ENCODE measurements around the gene FARS2. TPM values are rescaled to one million over a fixed set of nuclear protein-coding genes. Genes with fewer than 3 reads are reported as not detected.

Gene FARS2
- total and polyA plus RNA-seq, 2 donors (not counting 3 experiments of a cell fraction or from before 2014, with no cell fraction given): 20.2 to 20.5 TPM

GRCh38 chr6:5425797-5426196 is 164.5 kb downstream of the FARS2 start:
- dilution Hi-C loops (cut with MboI; ENCODE audit: extremely low pct_ligation_motif_present, low sequenced_read_pairs) (no loop called here), intact Hi-C loops (cut with micrococcal nuclease) (no loop called here)
- Histone ChIP-seq H3K27me3 (ENCODE audit: control insufficient read depth in 2 of 2, insufficient read depth in 2 of 2, low read length in 2 of 2) (no peaks in the 10 kb centered on the region), H4K20me1 (replicated peaks; ENCODE audit: control insufficient read depth, extremely low read depth, insufficient read depth, low read length) (no peaks in the 10 kb centered on the region), H3K4me1 (ENCODE audit: control insufficient read depth, extremely low read depth, insufficient read depth, low read length) (no peaks in the 10 kb centered on the region), H3K27ac (ENCODE audit: insufficient read depth, low read depth, low read length) (no peak overlapping the region), H2AFZ (ENCODE audit: low read depth, low read length) (no peak overlapping the region), H3K4me3 (replicated peaks in 1 of 3; ENCODE audit: insufficient read depth in 1 of 3, low read depth in 1 of 3, low read length in 3 of 3) (no peak overlapping the region), H3K9me3 (replicated peaks; ENCODE audit: control insufficient read depth, insufficient read depth, low read length) (no peaks in the 10 kb centered on the region), H3K9me1 (replicated peaks; ENCODE audit: control insufficient read depth, extremely low read depth, insufficient read depth, low read length) (no peaks in the 10 kb centered on the region), H3K4me2 (ENCODE audit: insufficient read depth, low read length) (no peak overlapping the region), H3K79me2 (ENCODE audit: control insufficient read depth, insufficient read depth, low read length) (no peaks in the 10 kb centered on the region), H3K36me3 (ENCODE audit: control insufficient read depth in 2 of 2, extremely low read depth in 1 of 2, insufficient read depth in 2 of 2, low read length in 2 of 2) (no peaks in the 10 kb centered on the region), H3K9ac (replicated peaks; ENCODE audit: extremely low read depth, insufficient read depth, low read length) (no peak overlapping the region)
- no peak for TF ChIP-seq FOS (IDR thresholded peaks at IDR 0.05; ENCODE audit: borderline replicate concordance, insufficient read depth, low read length)
- TF ChIP-seq MAX (IDR thresholded peaks at IDR 0.05; ENCODE audit: insufficient read depth, insufficient read length): no peak
- TF ChIP-seq JUN (IDR thresholded peaks at IDR 0.05; ENCODE audit: borderline replicate concordance, insufficient read depth, insufficient read length, low read depth): no peak
- TF ChIP-seq CTCF (IDR thresholded peaks at IDR 0.05; ENCODE audit: extremely low read depth in 1 of 2, insufficient read depth in 1 of 2, low read depth in 1 of 2, low read length in 2 of 2): no peak
- no peak for TF ChIP-seq MYC (IDR thresholded peaks at IDR 0.05; ENCODE audit: low read depth, low read length)
- TF ChIP-seq EZH2 (IDR thresholded peaks at IDR 0.05; ENCODE audit: borderline replicate concordance, low read depth, low read length, severe bottlenecking): no peak
- no peak for TF ChIP-seq POLR2A (IDR thresholded peaks at IDR 0.05; ENCODE audit: low read depth, low read length)
- no peak for TF ChIP-seq GATA2 (IDR thresholded peaks at IDR 0.05; ENCODE audit: insufficient read depth, insufficient read length, low read depth, low read length)
- no peak for TF ChIP-seq POLR2AphosphoS5 (IDR thresholded peaks at IDR 0.05; ENCODE audit: insufficient read depth, low read depth, low read length)
- DNase-seq (ENCODE audit: low read depth, low spot score) (no peak), FAIRE-seq (no peak)
- POLR2A ChIA-PET: no interaction called here
- CTCF ChIA-PET: interaction anchor here (1.4 kb wide), 1 partner anchor 282 kb away, joined by 3 read pairs; no protein-coding TSS in a partner anchor
- no TSS peak for BruUV-seq (replicated peaks)
